ENCODE measurements around the gene MAN1A1.

MAN1A1 gene

GRCh38 chr6:119192200-119192599 is 157.4 kb downstream of the MAN1A1 start:
- TF ChIP-seq SIN3A (IDR thresholded peaks at IDR 0.05; ENCODE audit: borderline replicate concordance, insufficient read depth, low read length) (no peak), TAF1 (IDR thresholded peaks at IDR 0.05; ENCODE audit: borderline replicate concordance, insufficient read depth, low read length) (no peak), POLR2AphosphoS5 (IDR thresholded peaks at IDR 0.05; ENCODE audit: low read depth, low read length) (no peak), FOXP2 (optimal IDR thresholded peaks at IDR 0.05; ENCODE audit: borderline replicate concordance, extremely low read depth, extremely low read length, insufficient read depth) (no peak), REST (IDR thresholded peaks at IDR 0.05; ENCODE audit: insufficient read depth in 1 of 2, low read depth in 2 of 2, low read length in 2 of 2) (no peak)

- no peak for TF ChIP-seq TAF1 (IDR thresholded peaks at IDR 0.05; ENCODE audit: borderline replicate concordance, insufficient read depth, low read length)
- TF ChIP-seq POLR2AphosphoS5 (IDR thresholded peaks at IDR 0.05; ENCODE audit: low read depth, low read length), result no peak
- TF ChIP-seq FOXP2 (optimal IDR thresholded peaks at IDR 0.05; ENCODE audit: borderline replicate concordance, extremely low read depth, extremely low read length, insufficient read depth), result no peak
- no peak for TF ChIP-seq SIN3A (IDR thresholded peaks at IDR 0.05; ENCODE audit: borderline replicate concordance, insufficient read depth, low read length)
- TF ChIP-seq REST (IDR thresholded peaks at IDR 0.05; ENCODE audit: insufficient read depth in 1 of 2, low read depth in 2 of 2, low read length in 2 of 2), result no peak
Measured at GRCh38 chr6:119190176-119190575, 159.4 kb downstream of the MAN1A1 start.

GRCh38 chr6:119189498-119189897 is 160.1 kb downstream of the MAN1A1 start:
- TF ChIP-seq TAF1 (IDR thresholded peaks at IDR 0.05; ENCODE audit: borderline replicate concordance, insufficient read depth, low read length) (no peak), REST (IDR thresholded peaks at IDR 0.05; ENCODE audit: insufficient read depth in 1 of 2, low read depth in 2 of 2, low read length in 2 of 2) (no peak), SIN3A (IDR thresholded peaks at IDR 0.05; ENCODE audit: borderline replicate concordance, insufficient read depth, low read length) (no peak), POLR2AphosphoS5 (IDR thresholded peaks at IDR 0.05; ENCODE audit: low read depth, low read length) (no peak), FOXP2 (optimal IDR thresholded peaks at IDR 0.05; ENCODE audit: borderline replicate concordance, extremely low read depth, extremely low read length, insufficient read depth) (no peak)

GRCh38 chr6:119187596-119187995 is 162.0 kb downstream of the MAN1A1 start:
- TF ChIP-seq POLR2AphosphoS5 (IDR thresholded peaks at IDR 0.05; ENCODE audit: low read depth, low read length), result no peak
- no peak for TF ChIP-seq FOXP2 (optimal IDR thresholded peaks at IDR 0.05; ENCODE audit: borderline replicate concordance, extremely low read depth, extremely low read length, insufficient read depth)
- no peak for TF ChIP-seq REST (IDR thresholded peaks at IDR 0.05; ENCODE audit: insufficient read depth in 1 of 2, low read depth in 2 of 2, low read length in 2 of 2)
- TF ChIP-seq TAF1 (IDR thresholded peaks at IDR 0.05; ENCODE audit: borderline replicate concordance, insufficient read depth, low read length), result no peak
- no peak for TF ChIP-seq SIN3A (IDR thresholded peaks at IDR 0.05; ENCODE audit: borderline replicate concordance, insufficient read depth, low read length)

GRCh38 chr6:119186490-119186889 is 163.1 kb downstream of the MAN1A1 start:
- TF ChIP-seq SIN3A (IDR thresholded peaks at IDR 0.05; ENCODE audit: borderline replicate concordance, insufficient read depth, low read length) (0 out of 2 replicates have a peak, but pooled peaks have one; percentile 24), TAF1 (IDR thresholded peaks at IDR 0.05; ENCODE audit: borderline replicate concordance, insufficient read depth, low read length) (no peak)
